Loucy (cell line): ENCODE measurements around the gene BEST1.
"Not testable (repeated sequence)": the region's sequence is repeated elsewhere in the genome, so short reads cannot be mapped to it uniquely, and the experiment has no call there.

Experiments
- H2AFZ ChIP-seq: fragments of 200-600 bp; sonication (generic); 2 replicates; pipeline ENCODE4 v1.6.0; 2016; ENCODE audit warnings: antibody characterized with exemption, mild to moderate bottlenecking, low read length, moderate library complexity
- H3F3A ChIP-seq: fragments of 200-600 bp; 2 replicates; pipeline ENCODE4 v1.6.0; 2016; ENCODE audit warnings: antibody characterized with exemption, low read depth, mild to moderate bottlenecking
- H3K27me3 ChIP-seq: fragments of 200-600 bp; sonication (generic); 2 replicates; pipeline ENCODE4 v1.6.1; 2014; ENCODE audit warnings: low read length, mild to moderate bottlenecking; ENCODE audit not compliant: insufficient read depth, poor library complexity, severe bottlenecking
- H3K36me3 ChIP-seq: fragments of 200-600 bp; sonication (generic); 2 replicates; pipeline ENCODE4 v1.6.1; 2016; ENCODE audit warnings: low read length; ENCODE audit not compliant: insufficient read depth
- H3K4me1 ChIP-seq: fragments of 200-600 bp; sonication (generic); 2 replicates; pipeline ENCODE4 v1.5.1; 2014; ENCODE audit warnings: low read length, mild to moderate bottlenecking; ENCODE audit not compliant: insufficient read depth, poor library complexity, severe bottlenecking
- H3K4me2 ChIP-seq: fragments of 200-600 bp; sonication (generic); 2 replicates; pipeline ENCODE4 v1.6.0; 2014; ENCODE audit warnings: antibody characterized with exemption, low read length, low read depth, mild to moderate bottlenecking; ENCODE audit not compliant: poor library complexity, severe bottlenecking
- H3K4me3 ChIP-seq: fragments of 200-600 bp; sonication (generic); 2 replicates; pipeline ENCODE4 v1.5.1; 2014; ENCODE audit warnings: low read length, mild to moderate bottlenecking, mixed read lengths; ENCODE audit not compliant: poor library complexity, severe bottlenecking
- H3K79me2 ChIP-seq: fragments of 200-600 bp; sonication (generic); 2 replicates; pipeline ENCODE4 v1.6.1; 2014; ENCODE audit warnings: low read length; ENCODE audit not compliant: insufficient read depth
- H3K9ac ChIP-seq: fragments of 200-600 bp; sonication (generic); 2 replicates; pipeline ENCODE4 v1.6.0; 2014; ENCODE audit warnings: mild to moderate bottlenecking, low read depth, low read length, moderate library complexity; ENCODE audit not compliant: poor library complexity, severe bottlenecking
- H3K9me2 ChIP-seq: fragments of 200-600 bp; sonication (generic); replicated peaks from 2 replicates; pipeline ENCODE4 v1.6.1; 2016; ENCODE audit warnings: low read depth, low read length, mixed read lengths
- H3K9me3 ChIP-seq: fragments of 200-600 bp; sonication (generic); 2 replicates; pipeline ENCODE4 v1.6.1; 2014; ENCODE audit warnings: mild to moderate bottlenecking, antibody characterized with exemption, low read length, low read depth; ENCODE audit not compliant: insufficient read depth
- H4K20me1 ChIP-seq: fragments of 200-600 bp; sonication (generic); 2 replicates; pipeline ENCODE4 v1.6.0; 2014; ENCODE audit warnings: antibody characterized with exemption, low read length, mild to moderate bottlenecking; ENCODE audit not compliant: insufficient read depth, poor library complexity, severe bottlenecking
- CTCF ChIP-seq: fragments of 200-600 bp; sonication (generic); conservative IDR thresholded peaks from 2 replicates; pipeline ENCODE4 v1.5.1; 2014; ENCODE audit warnings: mild to moderate bottlenecking, antibody characterized with exemption, low read length
- EZH2phosphoT487 ChIP-seq: fragments of 200-600 bp; IDR thresholded peaks from 2 replicates; pipeline ENCODE4 v1.6.1; 2018; ENCODE audit warnings: antibody characterized with exemption, mild to moderate bottlenecking, moderate library complexity, borderline replicate concordance

BEST1 gene

GRCh38 chr11:61952882-61953281, 2.7 kb downstream of the BEST1 start:
- Histone ChIP-seq H3K9me3 (no peaks in the 10 kb centered on the region), H2AFZ (no peak overlapping the region), H3K4me1 (no peaks in the 10 kb centered on the region), H3K79me2 (no peaks in the 10 kb centered on the region), H3K9me2 (no peaks in the 10 kb centered on the region), H3K4me3 (no peak overlapping the region), H3K27me3 (no peaks in the 10 kb centered on the region), H3F3A (no peaks in the 10 kb centered on the region), H3K36me3 (no peaks in the 10 kb centered on the region), H4K20me1 (no peaks in the 10 kb centered on the region), H3K9ac (no peak overlapping the region), H3K4me2 (no peak overlapping the region)
- TF ChIP-seq EZH2phosphoT487 (no peak), CTCF (no peak)

GRCh38 chr11:61953632-61954031, 3.5 kb downstream of the BEST1 start:
- not testable (repeated sequence) for H3K4me3 ChIP-seq, H3K4me2 ChIP-seq, H3K36me3 ChIP-seq, H3K4me1 ChIP-seq, H3K9me2 ChIP-seq, H3K9me3 ChIP-seq, H3F3A ChIP-seq, H2AFZ ChIP-seq, H3K9ac ChIP-seq, H3K27me3 ChIP-seq, H3K79me2 ChIP-seq, H4K20me1 ChIP-seq

- Histone ChIP-seq H3F3A (no peaks in the 10 kb centered on the region), H3K9me2 (no peaks in the 10 kb centered on the region), H3K4me1 (no peaks in the 10 kb centered on the region), H3K4me2 (no peak overlapping the region), H2AFZ (no peak overlapping the region), H3K79me2 (no peaks in the 10 kb centered on the region), H3K27me3 (no peaks in the 10 kb centered on the region), H4K20me1 (no peaks in the 10 kb centered on the region), H3K9ac (no peak overlapping the region), H3K36me3 (no peaks in the 10 kb centered on the region), H3K9me3 (no peaks in the 10 kb centered on the region), H3K4me3 (no peak overlapping the region)
- no peak for TF ChIP-seq EZH2phosphoT487
- no peak for TF ChIP-seq CTCF
Observed at GRCh38 chr11:61954106-61954850, 4.1 kb downstream of the BEST1 start.

GRCh38 chr11:61954851-61955421, 4.8 kb downstream of the BEST1 start:
- H3K79me2 ChIP-seq, result no peaks in the 10 kb centered on the region
- no peaks in the 10 kb centered on the region for H4K20me1 ChIP-seq
- H3K4me1 ChIP-seq, result no peaks in the 10 kb centered on the region
- no peak overlapping the region for H3K4me2 ChIP-seq
- no peaks in the 10 kb centered on the region for H3K36me3 ChIP-seq
- H3K9me2 ChIP-seq, result no peaks in the 10 kb centered on the region
- no peak overlapping the region for H2AFZ ChIP-seq
- H3K9ac ChIP-seq, result no peak overlapping the region
- H3K9me3 ChIP-seq, result no peaks in the 10 kb centered on the region
- TF ChIP-seq EZH2phosphoT487, result no peak
- TF ChIP-seq CTCF, result no peak
- no peak overlapping the region for H3K4me3 ChIP-seq
- no peaks in the 10 kb centered on the region for H3K27me3 ChIP-seq
- no peaks in the 10 kb centered on the region for H3F3A ChIP-seq
